ENCODE measurements around the gene MYPN.
"Not testable (repeated sequence)": the region's sequence is repeated elsewhere in the genome, so short reads cannot be mapped to it uniquely, and the experiment has no call there.

The MYPN gene

GRCh38 chr10:68235111-68235510 is 125.8 kb downstream of the MYPN start:
- no peak for DNase-seq

- DNase-seq, result peak in 1 of 14 donors; percentile 39
These were observed 126.3 kb downstream of the MYPN start for GRCh38 chr10:68235581-68235980.

GRCh38 chr10:68237173-68237572 is 127.9 kb downstream of the MYPN start:
- DNase-seq, result no peak

- DNase-seq, result no peak
These were observed 129.1 kb downstream of the MYPN start for GRCh38 chr10:68238371-68238770.

GRCh38 chr10:68239069-68239468 is 129.8 kb downstream of the MYPN start:
- no peak for DNase-seq

- no peak for DNase-seq
These were observed 130.4 kb downstream of the MYPN start for GRCh38 chr10:68239596-68240150.

- DNase-seq, result no peak
These were observed 132.8 kb downstream of the MYPN start for GRCh38 chr10:68242051-68242450.

GRCh38 chr10:68246397-68246796 is 137.1 kb downstream of the MYPN start:
- not testable (repeated sequence) for DNase-seq

- DNase-seq, result peak in 1 of 14 donors; percentile 32
These were observed 138.6 kb downstream of the MYPN start for GRCh38 chr10:68247931-68248330.

- DNase-seq, result peak in 1 of 14 donors; percentile 48
These were observed 140.0 kb downstream of the MYPN start for GRCh38 chr10:68249297-68249696.

- no peak for DNase-seq
These were observed 141.9 kb downstream of the MYPN start for GRCh38 chr10:68251151-68251550.

GRCh38 chr10:68251625-68252495 is 142.6 kb downstream of the MYPN start:
- DNase-seq, result no peak

GRCh38 chr10:68253346-68253745 is 144.1 kb downstream of the MYPN start:
- no peak for DNase-seq

- peak in 6 of 14 donors; percentile 1 to 25 (median 10) for DNase-seq
These were observed 152.0 kb downstream of the MYPN start for GRCh38 chr10:68261132-68261856.
